HG03103 (cell line): ENCODE results near the gene SRRM3.
"Not testable (repeated sequence)": the region's sequence is repeated elsewhere in the genome, so short reads cannot be mapped to it uniquely, and the experiment has no call there.

ENCODE experiments used
- ATAC-seq: cut with Tn5 transposase; IDR thresholded peaks from one replicate; pipeline ENCODE4 v1.9.1; 2021; ENCODE audit warnings: low read depth; ENCODE audit not compliant: unreplicated experiment

SRRM3 gene

DNA sequence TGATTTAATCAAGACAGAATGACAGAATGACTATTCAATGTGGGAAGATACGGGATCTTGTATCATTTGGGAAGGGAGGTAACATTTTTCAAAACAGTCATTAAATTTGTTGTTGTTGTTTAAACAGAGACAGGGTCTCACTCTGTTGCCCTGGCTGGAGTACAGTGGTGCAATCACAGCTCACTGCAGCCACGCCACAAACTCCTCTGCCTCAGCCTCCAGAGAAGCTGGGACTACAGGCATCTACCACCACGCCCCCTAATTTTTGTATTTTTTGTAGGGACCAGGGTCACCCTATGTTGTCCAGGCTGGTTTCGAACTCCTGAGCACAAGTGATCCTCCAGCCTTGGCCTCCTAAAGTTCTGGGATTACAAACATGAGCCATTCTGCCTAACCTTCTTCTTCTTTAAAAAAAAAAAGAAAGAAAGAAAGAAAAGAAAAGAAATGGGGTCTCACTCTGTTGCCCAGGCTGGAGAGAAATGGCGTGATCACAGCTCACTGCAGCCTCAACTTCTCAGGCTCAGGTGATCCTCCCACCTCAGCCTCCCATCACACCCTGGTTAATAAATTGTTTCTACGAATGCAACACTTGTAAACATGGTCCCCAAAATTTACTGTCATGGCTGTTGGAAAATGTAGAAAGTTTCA is 132.7 kb downstream of the SRRM3 start:
- ATAC-seq = no peak

DNA sequence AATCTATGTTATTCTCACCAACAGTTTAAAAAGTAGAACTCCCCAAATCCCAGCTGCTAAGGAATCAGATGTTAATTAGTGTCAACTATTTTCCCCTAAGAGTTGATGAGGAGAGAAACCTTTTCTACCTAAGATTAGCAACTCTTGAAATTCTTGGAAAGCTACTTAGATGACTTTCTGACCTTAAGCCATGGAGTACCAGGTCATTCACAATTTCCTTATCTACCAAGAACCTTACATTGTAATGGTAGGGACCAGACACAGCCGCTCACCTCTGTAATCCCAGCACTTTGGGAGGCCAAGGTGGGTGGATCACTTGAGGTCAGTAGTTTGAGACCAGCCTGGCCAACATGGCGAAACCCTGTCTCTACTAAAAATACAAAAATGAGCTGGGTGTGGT is 133.7 kb downstream of the SRRM3 start:
- not testable (repeated sequence) for ATAC-seq

DNA sequence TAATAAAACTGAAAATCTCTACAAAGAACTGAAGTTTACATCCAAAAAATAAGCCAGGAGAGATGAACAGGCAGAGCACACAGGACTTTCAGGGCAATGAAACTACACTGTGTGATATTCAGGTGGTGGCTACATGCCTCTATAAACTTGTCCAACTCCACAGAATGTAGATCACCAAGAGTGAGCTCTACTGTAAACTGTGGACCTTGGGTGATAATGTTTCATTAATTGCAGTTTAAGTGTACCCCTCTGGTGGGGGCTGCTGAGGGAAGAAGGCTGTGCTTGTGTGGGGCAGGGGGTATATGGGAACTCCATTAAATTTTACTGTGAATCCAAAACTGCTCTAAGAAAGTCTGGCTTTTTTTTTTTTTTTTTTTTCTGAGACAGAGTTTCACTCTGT is 134.4 kb downstream of the SRRM3 start:
- no peak for ATAC-seq
